Measurements from ENCODE around the gene ZNF687. TPM values are rescaled to one million over a fixed set of nuclear protein-coding genes. Genes with fewer than 3 reads are reported as not detected.

ZNF687 gene, protein sequence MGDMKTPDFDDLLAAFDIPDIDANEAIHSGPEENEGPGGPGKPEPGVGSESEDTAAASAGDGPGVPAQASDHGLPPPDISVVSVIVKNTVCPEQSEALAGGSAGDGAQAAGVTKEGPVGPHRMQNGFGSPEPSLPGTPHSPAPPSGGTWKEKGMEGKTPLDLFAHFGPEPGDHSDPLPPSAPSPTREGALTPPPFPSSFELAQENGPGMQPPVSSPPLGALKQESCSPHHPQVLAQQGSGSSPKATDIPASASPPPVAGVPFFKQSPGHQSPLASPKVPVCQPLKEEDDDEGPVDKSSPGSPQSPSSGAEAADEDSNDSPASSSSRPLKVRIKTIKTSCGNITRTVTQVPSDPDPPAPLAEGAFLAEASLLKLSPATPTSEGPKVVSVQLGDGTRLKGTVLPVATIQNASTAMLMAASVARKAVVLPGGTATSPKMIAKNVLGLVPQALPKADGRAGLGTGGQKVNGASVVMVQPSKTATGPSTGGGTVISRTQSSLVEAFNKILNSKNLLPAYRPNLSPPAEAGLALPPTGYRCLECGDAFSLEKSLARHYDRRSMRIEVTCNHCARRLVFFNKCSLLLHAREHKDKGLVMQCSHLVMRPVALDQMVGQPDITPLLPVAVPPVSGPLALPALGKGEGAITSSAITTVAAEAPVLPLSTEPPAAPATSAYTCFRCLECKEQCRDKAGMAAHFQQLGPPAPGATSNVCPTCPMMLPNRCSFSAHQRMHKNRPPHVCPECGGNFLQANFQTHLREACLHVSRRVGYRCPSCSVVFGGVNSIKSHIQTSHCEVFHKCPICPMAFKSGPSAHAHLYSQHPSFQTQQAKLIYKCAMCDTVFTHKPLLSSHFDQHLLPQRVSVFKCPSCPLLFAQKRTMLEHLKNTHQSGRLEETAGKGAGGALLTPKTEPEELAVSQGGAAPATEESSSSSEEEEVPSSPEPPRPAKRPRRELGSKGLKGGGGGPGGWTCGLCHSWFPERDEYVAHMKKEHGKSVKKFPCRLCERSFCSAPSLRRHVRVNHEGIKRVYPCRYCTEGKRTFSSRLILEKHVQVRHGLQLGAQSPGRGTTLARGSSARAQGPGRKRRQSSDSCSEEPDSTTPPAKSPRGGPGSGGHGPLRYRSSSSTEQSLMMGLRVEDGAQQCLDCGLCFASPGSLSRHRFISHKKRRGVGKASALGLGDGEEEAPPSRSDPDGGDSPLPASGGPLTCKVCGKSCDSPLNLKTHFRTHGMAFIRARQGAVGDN
- 10 to 100 TPM; 12.4 to 15.0 (median 13.2) TPM for total RNA-seq
- polyA plus RNA-seq: 8.6 TPM
- long read RNA-seq, donor 1, partial matches to known transcripts: 9 of 11 reads
- long read RNA-seq, donor 1, other reads (novel, unspliced or antisense): 2 of 11 reads
- long read RNA-seq, donor 2, partial matches to known transcripts: 2 of 4 reads
- long read RNA-seq, donor 2, other reads (novel, unspliced or antisense): 2 of 4 reads
- long read RNA-seq, donor 3, partial matches to known transcripts: 5 of 6 reads
- long read RNA-seq, donor 3, other reads (novel, unspliced or antisense): 1 of 6 reads
- long read RNA-seq, donor 4, partial matches to known transcripts: 4 of 5 reads
- long read RNA-seq, donor 4, other reads (novel, unspliced or antisense): 1 of 5 reads

DNA sequence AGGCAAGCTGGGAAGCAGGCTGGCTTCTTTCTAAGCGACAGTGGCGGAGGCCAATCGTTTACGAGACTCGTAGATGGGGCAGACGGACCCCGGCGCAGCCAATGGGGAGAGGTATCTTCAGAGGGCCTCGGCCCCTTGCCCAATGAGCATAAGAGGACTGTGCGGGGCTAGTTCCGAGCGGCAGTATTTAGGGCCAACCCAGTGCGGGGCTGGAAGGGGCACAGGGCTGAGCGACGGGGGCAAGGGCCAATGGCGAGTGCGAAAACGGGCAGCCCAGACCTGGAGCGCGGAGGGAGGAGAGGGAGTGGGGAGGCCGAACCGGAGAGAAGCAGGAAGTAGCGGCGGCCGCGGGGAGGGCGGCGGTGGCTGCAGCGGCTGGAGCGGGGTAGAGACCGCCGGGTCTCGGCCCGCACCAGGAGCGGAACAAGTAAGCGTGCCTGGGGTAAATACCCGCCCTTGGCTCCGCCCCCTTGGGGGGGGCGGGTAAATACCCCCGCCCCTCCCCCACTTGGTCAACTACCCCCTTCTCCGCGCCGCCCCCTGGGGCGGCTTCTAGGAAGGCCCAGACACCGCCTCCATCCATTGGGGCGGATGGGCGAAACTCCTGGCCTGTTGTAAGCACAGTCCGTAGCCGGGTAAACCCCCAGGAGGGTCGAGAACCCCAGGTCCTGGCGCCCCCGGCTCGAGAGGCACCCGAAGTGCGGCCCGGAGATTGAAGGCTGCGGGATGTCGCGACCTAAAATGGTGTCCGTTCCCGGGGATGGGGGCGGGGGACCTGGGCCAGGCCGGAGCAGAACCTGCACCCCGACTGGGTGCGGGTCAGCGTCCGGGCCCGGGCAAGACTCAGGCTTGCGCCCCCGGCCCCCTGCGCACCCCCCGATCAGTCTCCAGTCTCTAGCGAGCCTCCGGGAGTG, at the start of gene ZNF687:
Gene ZNF687 (plus strand): TSS at position 331 of the 914 bp plus-strand sequence. CDS start 3,993 bp downstream, outside the sequence.
- intact Hi-C loops (cut with DNase I): no loop called here
- Histone ChIP-seq H3K27me3 (ENCODE audit: control insufficient read depth, insufficient read depth) (no peaks in the 10 kb centered on the region), H3K4me3 (ENCODE audit: low read length) (peak within 1 kb of the TSS; percentile 70), H3K4me1 (ENCODE audit: control insufficient read depth, insufficient read depth, low read length) (no peaks in the 10 kb centered on the region), H3K9me3 (ENCODE audit: control insufficient read depth, low read length) (no peaks in the 10 kb centered on the region), H3K27ac (ENCODE audit: low read length) (peak within 1 kb of the TSS; percentile 86)
- DNase-seq (peak; percentile 100), ATAC-seq (peak; percentile 94 to 96)
- WGBS: under 1% methylated on average over 74 of the region's 74 CpGs

DNA sequence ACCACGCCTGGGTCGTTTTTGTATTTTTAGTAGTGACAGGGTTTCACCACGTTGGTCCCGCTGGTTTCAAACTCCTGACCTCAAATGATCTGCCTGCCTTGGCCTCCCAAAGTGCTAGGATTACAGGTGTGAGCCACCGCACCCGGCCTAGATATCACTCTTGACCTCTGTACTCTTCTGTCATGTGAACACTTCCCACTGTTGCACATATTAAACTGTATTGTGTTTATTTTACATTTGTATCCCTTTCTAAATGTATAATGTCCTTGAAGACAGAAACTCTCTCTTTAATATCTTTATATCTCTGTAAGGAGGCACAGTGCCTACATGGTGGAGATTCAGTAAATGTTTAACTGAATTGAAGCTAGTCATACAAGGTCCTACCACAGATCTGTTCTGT, 46.9 kb upstream of the ZNF687 start:
- 92% methylated on average over 6 of the region's 6 CpGs for WGBS
- DNase-seq: no peak
- no peak for ATAC-seq
- H3K4me1 ChIP-seq (ENCODE audit: control insufficient read depth, insufficient read depth, low read length): no peaks in the 10 kb centered on the region
- no peaks in the 10 kb centered on the region for H3K9me3 ChIP-seq (ENCODE audit: control insufficient read depth, low read length)
- H3K27ac ChIP-seq (ENCODE audit: low read length): no peak overlapping the region
- H3K27me3 ChIP-seq (ENCODE audit: control insufficient read depth, insufficient read depth): no peaks in the 10 kb centered on the region
- H3K4me3 ChIP-seq (ENCODE audit: low read length): no peak overlapping the region
- intact Hi-C loops (cut with DNase I): no loop called here

DNA sequence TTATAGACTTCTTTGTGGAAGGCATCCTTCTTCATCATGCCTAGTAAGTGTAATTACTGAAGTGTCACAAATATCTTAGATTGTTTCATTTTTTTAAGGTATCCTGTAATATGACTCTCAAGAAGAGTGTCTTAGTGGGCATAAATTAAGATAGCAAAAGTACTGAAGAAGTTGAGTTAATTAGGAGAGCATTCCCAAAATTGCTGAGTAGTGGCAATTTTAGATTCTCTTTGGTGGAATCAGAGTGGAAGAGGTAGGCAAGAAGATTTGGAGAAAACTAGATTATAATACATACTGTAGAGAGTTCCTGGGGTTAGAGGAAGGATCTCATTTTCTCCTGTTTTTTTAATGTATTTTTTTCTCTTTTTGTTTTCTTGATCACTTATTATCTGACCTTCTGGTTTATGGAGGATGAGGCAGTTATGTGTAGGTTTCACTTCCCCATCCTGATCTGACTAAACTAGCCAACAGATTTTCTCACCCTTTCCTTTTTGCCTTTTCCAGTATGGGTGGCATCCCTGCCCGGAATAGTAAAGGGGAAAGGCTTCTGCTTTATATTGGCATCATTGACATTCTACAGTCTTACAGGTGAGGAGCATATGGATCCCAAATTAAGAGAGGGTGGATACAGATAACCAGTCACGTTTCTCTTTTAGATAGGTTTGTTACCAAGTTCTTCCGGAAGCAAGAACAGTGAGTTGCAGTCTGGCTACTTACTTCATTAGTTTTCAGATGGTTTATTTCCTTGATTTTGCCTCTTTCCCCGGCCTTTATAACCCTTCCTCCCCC, 44.2 kb upstream of the ZNF687 start:
- Histone ChIP-seq H3K4me1 (ENCODE audit: control insufficient read depth, insufficient read depth, low read length) (no peaks in the 10 kb centered on the region), H3K4me3 (ENCODE audit: low read length) (no peak overlapping the region), H3K27me3 (ENCODE audit: control insufficient read depth, insufficient read depth) (no peaks in the 10 kb centered on the region), H3K27ac (ENCODE audit: low read length) (no peak overlapping the region), H3K9me3 (ENCODE audit: control insufficient read depth, low read length) (no peaks in the 10 kb centered on the region)
- WGBS: 79% methylated on average over 4 of the region's 4 CpGs
- intact Hi-C loops (cut with DNase I): no loop called here
- no peak for DNase-seq
- ATAC-seq: no peak

DNA sequence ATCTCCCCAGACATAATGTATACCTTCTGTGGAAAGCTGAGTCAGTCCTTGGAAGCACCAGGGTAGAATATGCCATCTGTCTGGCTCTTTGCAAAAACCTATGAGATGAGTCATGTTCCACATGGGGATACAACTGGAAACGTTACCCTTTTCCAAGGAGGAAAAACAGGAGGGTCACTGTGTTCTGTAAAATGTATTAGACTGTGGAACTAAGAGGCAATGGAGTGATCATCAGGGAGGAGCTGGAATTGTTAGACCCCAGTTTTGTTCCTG, 43.7 kb upstream of the ZNF687 start:
- H3K4me1 ChIP-seq (ENCODE audit: control insufficient read depth, insufficient read depth, low read length): no peaks in the 10 kb centered on the region
- DNase-seq (no peak), ATAC-seq (no peak)
- H3K4me3 ChIP-seq (ENCODE audit: low read length): no peak overlapping the region
- no peak overlapping the region for H3K27ac ChIP-seq (ENCODE audit: low read length)
- H3K9me3 ChIP-seq (ENCODE audit: control insufficient read depth, low read length): no peaks in the 10 kb centered on the region
- no peaks in the 10 kb centered on the region for H3K27me3 ChIP-seq (ENCODE audit: control insufficient read depth, insufficient read depth)
- intact Hi-C loops (cut with DNase I): no loop called here
- 53% methylated on average over 1 of the region's 1 CpG for WGBS

DNA sequence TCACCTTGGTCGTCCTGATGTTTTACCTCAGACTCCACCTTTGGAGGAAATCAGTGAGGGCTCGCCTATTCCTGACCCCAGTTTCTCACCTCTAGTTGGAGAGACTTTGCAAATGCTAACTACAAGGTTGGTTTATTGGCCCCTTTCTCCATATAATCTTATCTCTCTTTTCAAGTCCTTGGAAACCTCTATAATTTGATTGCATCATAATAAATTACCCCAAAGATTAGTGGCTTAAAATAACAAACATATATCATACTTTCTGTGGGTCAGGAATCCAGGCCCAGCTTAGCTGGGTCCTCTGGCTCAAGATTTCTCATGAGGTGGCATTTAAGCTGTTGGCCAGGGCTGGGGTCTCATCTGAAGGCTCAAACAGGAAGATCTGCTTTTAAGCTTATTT, 39.7 kb upstream of the ZNF687 start:
- Histone ChIP-seq H3K27me3 (ENCODE audit: control insufficient read depth, insufficient read depth) (no peaks in the 10 kb centered on the region), H3K9me3 (ENCODE audit: control insufficient read depth, low read length) (no peaks in the 10 kb centered on the region), H3K4me1 (ENCODE audit: control insufficient read depth, insufficient read depth, low read length) (no peaks in the 10 kb centered on the region), H3K4me3 (ENCODE audit: low read length) (no peak overlapping the region), H3K27ac (ENCODE audit: low read length) (no peak overlapping the region)
- intact Hi-C loops (cut with DNase I): no loop called here
- DNase-seq: no peak
- no peak for ATAC-seq
- 94% methylated on average over 2 of the region's 2 CpGs for WGBS

DNA sequence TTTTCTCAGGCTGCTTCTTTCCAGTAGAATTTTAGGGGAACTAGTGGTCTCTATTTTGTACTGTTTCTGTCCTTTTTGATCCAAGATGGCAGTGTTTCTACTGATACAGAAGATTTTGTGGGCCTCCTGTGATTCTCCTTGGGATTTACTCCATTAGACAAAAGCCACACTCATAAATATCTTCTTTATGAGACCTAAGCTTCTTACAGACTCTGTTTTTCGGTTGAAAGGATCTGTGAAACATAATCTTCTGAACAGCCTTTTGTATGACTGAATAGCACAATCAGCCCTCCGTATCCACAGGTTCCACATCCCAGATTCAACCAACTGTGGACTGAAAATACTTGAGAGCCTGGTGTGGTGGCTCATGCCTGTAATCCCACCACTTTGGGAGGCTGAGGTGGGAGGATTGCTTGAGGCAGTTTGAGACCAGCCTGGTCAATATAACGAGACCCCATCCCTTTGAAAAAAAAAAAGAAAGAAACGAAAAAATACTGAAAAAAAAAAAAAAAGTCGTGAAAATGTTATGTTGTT, 38.3 kb upstream of the ZNF687 start:
- intact Hi-C loops (cut with DNase I): no loop called here
- 84% methylated on average over 5 of the region's 5 CpGs for WGBS
- DNase-seq (no peak), ATAC-seq (no peak)
- Histone ChIP-seq H3K27me3 (ENCODE audit: control insufficient read depth, insufficient read depth) (no peaks in the 10 kb centered on the region), H3K4me3 (ENCODE audit: low read length) (no peak overlapping the region), H3K9me3 (ENCODE audit: control insufficient read depth, low read length) (no peaks in the 10 kb centered on the region), H3K27ac (ENCODE audit: low read length) (no peak overlapping the region), H3K4me1 (ENCODE audit: control insufficient read depth, insufficient read depth, low read length) (no peaks in the 10 kb centered on the region)

DNA sequence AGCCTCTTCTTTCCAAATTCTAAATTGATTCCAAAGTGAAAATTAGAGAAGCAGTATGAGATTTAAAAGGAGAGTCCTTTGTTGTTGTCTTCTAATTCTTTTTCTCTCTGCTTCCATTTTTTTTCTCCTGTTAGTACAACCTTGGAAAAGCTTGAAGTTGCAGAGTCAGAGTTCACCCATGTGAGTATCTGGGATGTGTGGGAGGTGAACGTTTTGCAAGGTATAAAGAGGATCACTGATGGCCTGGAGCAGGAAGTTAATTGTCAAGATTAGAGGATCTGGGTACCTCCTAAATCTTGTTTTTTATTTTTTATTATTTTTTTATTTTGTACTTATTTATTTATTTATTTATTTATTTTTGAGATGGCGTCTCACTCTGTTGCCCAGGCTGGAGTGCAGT, 35.3 kb upstream of the ZNF687 start:
- Histone ChIP-seq H3K27me3 (ENCODE audit: control insufficient read depth, insufficient read depth) (no peaks in the 10 kb centered on the region), H3K27ac (ENCODE audit: low read length) (no peak overlapping the region), H3K9me3 (ENCODE audit: control insufficient read depth, low read length) (no peaks in the 10 kb centered on the region), H3K4me1 (ENCODE audit: control insufficient read depth, insufficient read depth, low read length) (no peaks in the 10 kb centered on the region), H3K4me3 (ENCODE audit: low read length) (no peak overlapping the region)
- intact Hi-C loops (cut with DNase I): no loop called here
- no peak for ATAC-seq
- no peak for DNase-seq
- 82% methylated on average over 2 of the region's 2 CpGs for WGBS

DNA sequence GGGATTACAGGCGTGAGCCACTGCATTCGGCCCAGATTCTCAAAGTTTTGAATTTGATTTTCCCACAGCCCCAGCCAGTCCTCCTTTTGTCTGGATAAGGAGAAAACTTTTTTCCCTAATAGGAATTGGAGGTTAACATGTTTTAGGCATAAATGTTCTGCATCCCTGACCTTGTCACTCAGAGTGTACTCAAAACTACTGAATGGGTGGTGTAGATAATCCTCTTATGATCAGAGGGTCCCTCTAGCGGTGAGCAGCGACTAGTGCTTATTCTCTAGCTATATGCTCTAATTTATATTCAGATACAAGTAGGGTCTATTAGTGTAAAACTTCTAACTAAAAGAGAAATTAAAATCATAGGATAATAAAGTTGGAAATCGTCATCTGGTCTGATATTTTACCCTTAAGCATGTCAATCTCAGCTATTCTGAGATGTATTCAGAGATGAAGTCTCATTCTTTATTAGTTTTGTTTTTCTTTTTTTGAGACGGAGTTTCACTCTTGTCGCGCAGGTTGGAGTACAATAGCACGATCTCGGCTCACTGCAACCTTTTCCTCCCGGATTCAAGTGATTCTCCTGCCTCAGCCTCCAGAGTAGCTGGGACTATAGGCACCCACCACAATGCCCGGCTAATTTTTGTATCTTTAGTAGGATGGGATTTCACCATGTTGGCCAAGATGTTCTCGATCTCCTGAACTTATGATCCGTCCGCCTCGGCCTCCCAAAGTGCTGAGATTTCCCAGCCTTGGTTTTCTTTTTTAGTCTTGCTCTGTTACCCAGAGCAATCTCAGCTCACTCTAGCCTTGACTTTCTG, 30.2 kb upstream of the ZNF687 start:
- Histone ChIP-seq H3K9me3 (ENCODE audit: control insufficient read depth, low read length) (no peaks in the 10 kb centered on the region), H3K27ac (ENCODE audit: low read length) (no peak overlapping the region), H3K4me1 (ENCODE audit: control insufficient read depth, insufficient read depth, low read length) (no peaks in the 10 kb centered on the region), H3K27me3 (ENCODE audit: control insufficient read depth, insufficient read depth) (no peaks in the 10 kb centered on the region), H3K4me3 (ENCODE audit: low read length) (no peak overlapping the region)
- intact Hi-C loops (cut with DNase I): loop anchor here in 3 of 4 donors (2.0 to 5.0 kb wide), 2 partner anchors 55 kb away; partner anchors contain the start of gene PIP5K1A (in 2 of the 3)
- DNase-seq (peak in 2 of 3 donors; percentile 61 to 85), ATAC-seq (peak in 1 of 2 donors; percentile 38)
- 63% methylated on average over 16 of the region's 16 CpGs for WGBS

All from right cardiac atrium (tissue), 5 donors.